Measurements from ENCODE around the gene CAP2.

The CAP2 gene

GRCh38 chr6:17494177-17494576 lies 100.8 kb downstream of the CAP2 start:
- Histone ChIP-seq H3K9ac (ENCODE audit: low read depth in 1 of 2, low read length in 2 of 2) (no peak overlapping the region), H3K27me3 (ENCODE audit: control insufficient read depth in 2 of 2, insufficient read depth in 2 of 2, low read length in 2 of 2) (no peaks in the 10 kb centered on the region), H3K36me3 (ENCODE audit: control insufficient read depth in 2 of 2, insufficient read depth in 2 of 2, low read length in 2 of 2) (no peaks in the 10 kb centered on the region), H3K4me1 (ENCODE audit: control insufficient read depth in 2 of 2, insufficient read depth in 2 of 2, low read length in 2 of 2) (peaks cover 0 to 3% of the 10 kb centered on the region in 2 donors), H3K27ac (ENCODE audit: low read depth in 2 of 2, low read length in 2 of 2) (no peak overlapping the region), H3K9me3 (ENCODE audit: control insufficient read depth in 2 of 2, low read length in 2 of 2) (no peaks in the 10 kb centered on the region), H3K4me3 (ENCODE audit: low read length in 2 of 2) (no peak overlapping the region)

GRCh38 chr6:17494919-17495318 lies 101.5 kb downstream of the CAP2 start:
- Histone ChIP-seq H3K9me3 (ENCODE audit: control insufficient read depth in 2 of 2, low read length in 2 of 2) (no peaks in the 10 kb centered on the region), H3K4me3 (ENCODE audit: low read length in 2 of 2) (no peak overlapping the region), H3K9ac (ENCODE audit: low read depth in 1 of 2, low read length in 2 of 2) (no peak overlapping the region), H3K36me3 (ENCODE audit: control insufficient read depth in 2 of 2, insufficient read depth in 2 of 2, low read length in 2 of 2) (no peaks in the 10 kb centered on the region), H3K27me3 (ENCODE audit: control insufficient read depth in 2 of 2, insufficient read depth in 2 of 2, low read length in 2 of 2) (no peaks in the 10 kb centered on the region), H3K4me1 (ENCODE audit: control insufficient read depth in 2 of 2, insufficient read depth in 2 of 2, low read length in 2 of 2) (peaks cover 0 to 3% of the 10 kb centered on the region in 2 donors), H3K27ac (ENCODE audit: low read depth in 2 of 2, low read length in 2 of 2) (no peak overlapping the region)

GRCh38 chr6:17497535-17498095 lies 104.2 kb downstream of the CAP2 start:
- Histone ChIP-seq H3K9me3 (ENCODE audit: control insufficient read depth in 2 of 2, low read length in 2 of 2) (no peaks in the 10 kb centered on the region), H3K9ac (ENCODE audit: low read depth in 1 of 2, low read length in 2 of 2) (no peak overlapping the region), H3K4me3 (ENCODE audit: low read length in 2 of 2) (no peak overlapping the region), H3K4me1 (ENCODE audit: control insufficient read depth in 2 of 2, insufficient read depth in 2 of 2, low read length in 2 of 2) (no peaks in the 10 kb centered on the region), H3K27me3 (ENCODE audit: control insufficient read depth in 2 of 2, insufficient read depth in 2 of 2, low read length in 2 of 2) (no peaks in the 10 kb centered on the region), H3K36me3 (ENCODE audit: control insufficient read depth in 2 of 2, insufficient read depth in 2 of 2, low read length in 2 of 2) (no peaks in the 10 kb centered on the region), H3K27ac (ENCODE audit: low read depth in 2 of 2, low read length in 2 of 2) (no peak overlapping the region)

GRCh38 chr6:17501442-17501841 lies 108.0 kb downstream of the CAP2 start:
- Histone ChIP-seq H3K4me1 (ENCODE audit: control insufficient read depth in 2 of 2, insufficient read depth in 2 of 2, low read length in 2 of 2) (no peaks in the 10 kb centered on the region), H3K27me3 (ENCODE audit: control insufficient read depth in 2 of 2, insufficient read depth in 2 of 2, low read length in 2 of 2) (no peaks in the 10 kb centered on the region), H3K9ac (ENCODE audit: low read depth in 1 of 2, low read length in 2 of 2) (no peak overlapping the region), H3K27ac (ENCODE audit: low read depth in 2 of 2, low read length in 2 of 2) (no peak overlapping the region), H3K36me3 (ENCODE audit: control insufficient read depth in 2 of 2, insufficient read depth in 2 of 2, low read length in 2 of 2) (no peaks in the 10 kb centered on the region), H3K9me3 (ENCODE audit: control insufficient read depth in 2 of 2, low read length in 2 of 2) (no peaks in the 10 kb centered on the region), H3K4me3 (ENCODE audit: low read length in 2 of 2) (no peak overlapping the region)

- H3K9me3 ChIP-seq (ENCODE audit: control insufficient read depth in 2 of 2, low read length in 2 of 2): no peaks in the 10 kb centered on the region
- H3K27me3 ChIP-seq (ENCODE audit: control insufficient read depth in 2 of 2, insufficient read depth in 2 of 2, low read length in 2 of 2): no peaks in the 10 kb centered on the region
- H3K4me1 ChIP-seq (ENCODE audit: control insufficient read depth in 2 of 2, insufficient read depth in 2 of 2, low read length in 2 of 2): no peaks in the 10 kb centered on the region
- H3K4me3 ChIP-seq (ENCODE audit: low read length in 2 of 2): no peak overlapping the region
- no peak overlapping the region for H3K27ac ChIP-seq (ENCODE audit: low read depth in 2 of 2, low read length in 2 of 2)
- H3K36me3 ChIP-seq (ENCODE audit: control insufficient read depth in 2 of 2, insufficient read depth in 2 of 2, low read length in 2 of 2): no peaks in the 10 kb centered on the region
- no peak overlapping the region for H3K9ac ChIP-seq (ENCODE audit: low read depth in 1 of 2, low read length in 2 of 2)
These were observed 108.7 kb downstream of the CAP2 start for GRCh38 chr6:17501982-17502704.

- Histone ChIP-seq H3K4me3 (ENCODE audit: low read length in 2 of 2) (no peak overlapping the region), H3K9ac (ENCODE audit: low read depth in 1 of 2, low read length in 2 of 2) (no peak overlapping the region), H3K27me3 (ENCODE audit: control insufficient read depth in 2 of 2, insufficient read depth in 2 of 2, low read length in 2 of 2) (no peaks in the 10 kb centered on the region), H3K36me3 (ENCODE audit: control insufficient read depth in 2 of 2, insufficient read depth in 2 of 2, low read length in 2 of 2) (no peaks in the 10 kb centered on the region), H3K9me3 (ENCODE audit: control insufficient read depth in 2 of 2, low read length in 2 of 2) (no peaks in the 10 kb centered on the region), H3K4me1 (ENCODE audit: control insufficient read depth in 2 of 2, insufficient read depth in 2 of 2, low read length in 2 of 2) (no peaks in the 10 kb centered on the region), H3K27ac (ENCODE audit: low read depth in 2 of 2, low read length in 2 of 2) (no peak overlapping the region)
These were observed 109.7 kb downstream of the CAP2 start for GRCh38 chr6:17503051-17503450.

- H3K27me3 ChIP-seq (ENCODE audit: control insufficient read depth in 2 of 2, insufficient read depth in 2 of 2, low read length in 2 of 2): no peaks in the 10 kb centered on the region
- H3K9ac ChIP-seq (ENCODE audit: low read depth in 1 of 2, low read length in 2 of 2): no peak overlapping the region
- H3K4me3 ChIP-seq (ENCODE audit: low read length in 2 of 2): no peak overlapping the region
- no peaks in the 10 kb centered on the region for H3K4me1 ChIP-seq (ENCODE audit: control insufficient read depth in 2 of 2, insufficient read depth in 2 of 2, low read length in 2 of 2)
- no peaks in the 10 kb centered on the region for H3K9me3 ChIP-seq (ENCODE audit: control insufficient read depth in 2 of 2, low read length in 2 of 2)
- H3K36me3 ChIP-seq (ENCODE audit: control insufficient read depth in 2 of 2, insufficient read depth in 2 of 2, low read length in 2 of 2): no peaks in the 10 kb centered on the region
- H3K27ac ChIP-seq (ENCODE audit: low read depth in 2 of 2, low read length in 2 of 2): no peak overlapping the region
These were observed 110.6 kb downstream of the CAP2 start for GRCh38 chr6:17504005-17504404.

GRCh38 chr6:17505062-17505476 lies 111.7 kb downstream of the CAP2 start:
- H3K9me3 ChIP-seq (ENCODE audit: control insufficient read depth in 2 of 2, low read length in 2 of 2): no peaks in the 10 kb centered on the region
- H3K4me1 ChIP-seq (ENCODE audit: control insufficient read depth in 2 of 2, insufficient read depth in 2 of 2, low read length in 2 of 2): no peaks in the 10 kb centered on the region
- H3K27ac ChIP-seq (ENCODE audit: low read depth in 2 of 2, low read length in 2 of 2): no peak overlapping the region
- no peaks in the 10 kb centered on the region for H3K36me3 ChIP-seq (ENCODE audit: control insufficient read depth in 2 of 2, insufficient read depth in 2 of 2, low read length in 2 of 2)
- H3K4me3 ChIP-seq (ENCODE audit: low read length in 2 of 2): no peak overlapping the region
- H3K27me3 ChIP-seq (ENCODE audit: control insufficient read depth in 2 of 2, insufficient read depth in 2 of 2, low read length in 2 of 2): no peaks in the 10 kb centered on the region
- no peak overlapping the region for H3K9ac ChIP-seq (ENCODE audit: low read depth in 1 of 2, low read length in 2 of 2)

GRCh38 chr6:17505767-17506280 lies 112.4 kb downstream of the CAP2 start:
- Histone ChIP-seq H3K4me3 (ENCODE audit: low read length in 2 of 2) (no peak overlapping the region), H3K27ac (ENCODE audit: low read depth in 2 of 2, low read length in 2 of 2) (no peak overlapping the region), H3K9me3 (ENCODE audit: control insufficient read depth in 2 of 2, low read length in 2 of 2) (no peaks in the 10 kb centered on the region), H3K4me1 (ENCODE audit: control insufficient read depth in 2 of 2, insufficient read depth in 2 of 2, low read length in 2 of 2) (no peaks in the 10 kb centered on the region), H3K9ac (ENCODE audit: low read depth in 1 of 2, low read length in 2 of 2) (no peak overlapping the region), H3K36me3 (ENCODE audit: control insufficient read depth in 2 of 2, insufficient read depth in 2 of 2, low read length in 2 of 2) (no peaks in the 10 kb centered on the region), H3K27me3 (ENCODE audit: control insufficient read depth in 2 of 2, insufficient read depth in 2 of 2, low read length in 2 of 2) (no peaks in the 10 kb centered on the region)

GRCh38 chr6:17506531-17506930 lies 113.1 kb downstream of the CAP2 start:
- Histone ChIP-seq H3K4me1 (ENCODE audit: control insufficient read depth in 2 of 2, insufficient read depth in 2 of 2, low read length in 2 of 2) (no peaks in the 10 kb centered on the region), H3K36me3 (ENCODE audit: control insufficient read depth in 2 of 2, insufficient read depth in 2 of 2, low read length in 2 of 2) (no peaks in the 10 kb centered on the region), H3K27me3 (ENCODE audit: control insufficient read depth in 2 of 2, insufficient read depth in 2 of 2, low read length in 2 of 2) (no peaks in the 10 kb centered on the region), H3K9me3 (ENCODE audit: control insufficient read depth in 2 of 2, low read length in 2 of 2) (no peaks in the 10 kb centered on the region), H3K9ac (ENCODE audit: low read depth in 1 of 2, low read length in 2 of 2) (no peak overlapping the region), H3K4me3 (ENCODE audit: low read length in 2 of 2) (no peak overlapping the region), H3K27ac (ENCODE audit: low read depth in 2 of 2, low read length in 2 of 2) (no peak overlapping the region)

Measured in mucosa of rectum (tissue), 2 donors.